ENCODE measurements around the gene LRRC53. TPM values are rescaled to one million over a fixed set of nuclear protein-coding genes. Genes with fewer than 3 reads are reported as not detected.

The LRRC53 gene
- total and polyA plus RNA-seq, 2 of the 8 experiments (the other 6 are each of a cell fraction or from before 2014, with no cell fraction given), result not detected

- no peak for TF ChIP-seq CHD7 (IDR thresholded peaks at IDR 0.05; ENCODE audit: insufficient replicate concordance, low read length)
- no peak for TF ChIP-seq NRF1 (IDR thresholded peaks at IDR 0.05; ENCODE audit: low read depth, low read length)
- no peak for TF ChIP-seq E2F6 (IDR thresholded peaks at IDR 0.05)
- TF ChIP-seq TAF7 (optimal IDR thresholded peaks at IDR 0.05; ENCODE audit: borderline replicate concordance, low read depth, low read length), result no peak
- TF ChIP-seq MAX (IDR thresholded peaks at IDR 0.05), result no peak
- TF ChIP-seq ATF2 (IDR thresholded peaks at IDR 0.05; ENCODE audit: low read length), result no peak
- TF ChIP-seq BRCA1 (IDR thresholded peaks at IDR 0.05; ENCODE audit: low read depth, low read length), result no peak
These were observed 4.0 kb downstream of the LRRC53 start (continued) for GRCh38 chr1:74508449-74508848.

Measured in H1 (cell line).